ENCODE results near the gene RND3.

RND3 gene

DNA sequence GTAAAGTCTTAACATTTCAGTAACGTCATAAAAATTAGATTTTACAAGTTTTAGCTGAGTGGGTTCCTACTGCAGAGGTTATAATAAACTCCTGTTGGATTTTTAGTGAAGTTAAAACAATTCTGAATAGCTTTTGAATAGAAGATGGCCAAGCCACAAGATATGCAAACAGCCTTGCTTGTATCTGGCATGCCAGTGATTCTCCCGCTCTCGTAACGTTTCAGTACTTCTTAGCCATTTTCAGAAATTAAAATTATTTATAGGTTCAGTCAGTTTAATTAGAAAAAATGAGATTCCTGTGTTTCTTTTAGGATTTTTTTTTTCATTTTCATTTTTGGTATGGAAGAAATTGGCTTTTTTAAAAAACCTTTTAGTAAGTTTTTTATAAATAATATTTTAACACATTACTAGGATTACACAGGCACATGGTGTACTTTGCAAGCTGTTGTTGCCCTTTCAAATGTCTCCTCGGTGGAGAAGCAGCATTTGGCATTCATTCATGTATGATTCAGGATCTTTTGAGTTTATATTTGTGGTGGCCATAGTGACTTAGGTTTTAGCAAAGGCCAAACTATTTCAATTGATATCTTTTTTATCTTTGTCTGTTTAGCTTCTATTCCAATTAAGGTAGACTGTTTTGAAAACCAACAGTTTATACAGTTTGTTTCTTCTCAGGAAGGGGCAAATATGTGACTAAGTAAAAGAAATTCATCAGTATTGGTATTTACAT lies 30.6 kb upstream of the RND3 start:
- TF ChIP-seq, protein P1, sequence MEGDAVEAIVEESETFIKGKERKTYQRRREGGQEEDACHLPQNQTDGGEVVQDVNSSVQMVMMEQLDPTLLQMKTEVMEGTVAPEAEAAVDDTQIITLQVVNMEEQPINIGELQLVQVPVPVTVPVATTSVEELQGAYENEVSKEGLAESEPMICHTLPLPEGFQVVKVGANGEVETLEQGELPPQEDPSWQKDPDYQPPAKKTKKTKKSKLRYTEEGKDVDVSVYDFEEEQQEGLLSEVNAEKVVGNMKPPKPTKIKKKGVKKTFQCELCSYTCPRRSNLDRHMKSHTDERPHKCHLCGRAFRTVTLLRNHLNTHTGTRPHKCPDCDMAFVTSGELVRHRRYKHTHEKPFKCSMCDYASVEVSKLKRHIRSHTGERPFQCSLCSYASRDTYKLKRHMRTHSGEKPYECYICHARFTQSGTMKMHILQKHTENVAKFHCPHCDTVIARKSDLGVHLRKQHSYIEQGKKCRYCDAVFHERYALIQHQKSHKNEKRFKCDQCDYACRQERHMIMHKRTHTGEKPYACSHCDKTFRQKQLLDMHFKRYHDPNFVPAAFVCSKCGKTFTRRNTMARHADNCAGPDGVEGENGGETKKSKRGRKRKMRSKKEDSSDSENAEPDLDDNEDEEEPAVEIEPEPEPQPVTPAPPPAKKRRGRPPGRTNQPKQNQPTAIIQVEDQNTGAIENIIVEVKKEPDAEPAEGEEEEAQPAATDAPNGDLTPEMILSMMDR (IDR thresholded peaks at IDR 0.05; ENCODE audit: low read depth, low read length, missing control alignments): no peak
- DNase-seq (ENCODE audit: extremely low read depth, low read depth): no peak

DNA sequence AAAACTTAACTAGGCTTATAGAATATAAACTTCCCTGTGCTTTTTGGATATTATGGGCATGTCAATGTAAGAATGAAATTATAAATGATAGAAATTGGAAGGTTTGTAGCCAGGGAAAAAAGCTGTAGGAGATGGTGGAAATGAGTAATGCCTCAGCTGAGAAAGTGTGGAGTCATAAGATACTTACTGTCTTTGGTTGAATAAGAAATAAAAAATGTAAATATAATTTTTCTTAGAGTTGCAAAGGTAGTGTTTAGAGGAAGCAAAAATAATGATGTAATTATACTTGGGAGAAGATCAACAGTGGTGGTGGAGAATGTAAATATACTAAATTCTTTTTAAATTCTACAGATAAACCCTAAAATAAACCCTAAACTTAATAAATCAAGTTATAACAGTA lies 26.2 kb upstream of the RND3 start:
- DNase-seq (ENCODE audit: extremely low read depth, low read depth): no peak
- no peak overlapping the region for H3K4me3 ChIP-seq (replicated peaks; ENCODE audit: low read depth, low read length)
- TF ChIP-seq, protein P1 (IDR thresholded peaks at IDR 0.05; ENCODE audit: low read depth, low read length, missing control alignments): no peak

More for the DNA sequence above, 30.6 kb upstream of the RND3 start:
- H3K4me3 ChIP-seq (replicated peaks; ENCODE audit: low read depth, low read length): no peak overlapping the region

DNA sequence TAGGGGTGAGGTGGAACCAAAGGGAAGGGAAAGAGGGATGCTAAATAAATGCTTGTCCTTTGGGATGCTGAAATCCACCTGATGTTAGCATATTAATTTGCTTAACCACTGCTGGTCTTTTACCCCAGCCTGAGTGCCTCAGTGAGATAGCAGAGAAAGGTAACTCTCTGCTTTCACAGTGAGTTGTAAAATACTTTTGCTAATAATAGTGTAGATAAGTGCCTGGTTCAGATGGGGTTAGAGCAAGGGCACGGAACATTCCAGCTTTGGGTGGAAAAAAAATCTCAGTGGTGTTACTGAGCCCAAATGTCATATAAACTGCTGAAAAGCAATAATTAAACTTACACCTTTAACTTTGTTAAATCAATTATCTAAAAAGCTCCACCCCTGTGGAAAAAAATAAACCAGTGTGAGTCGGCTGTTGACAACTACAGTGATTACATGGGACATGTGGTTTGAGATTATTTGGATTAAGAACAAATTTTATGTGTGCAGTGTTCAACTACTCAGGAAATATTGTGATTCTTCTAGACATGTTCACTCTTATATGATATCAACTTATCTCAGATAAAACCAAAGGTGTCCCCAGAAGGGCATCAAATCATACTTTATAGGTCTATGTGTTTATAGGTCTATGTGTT lies 21.1 kb upstream of the RND3 start:
- H3K4me3 ChIP-seq (replicated peaks; ENCODE audit: low read depth, low read length): no peak overlapping the region
- DNase-seq (ENCODE audit: extremely low read depth, low read depth): no peak
- TF ChIP-seq, protein P1 (IDR thresholded peaks at IDR 0.05; ENCODE audit: low read depth, low read length, missing control alignments): no peak

DNA sequence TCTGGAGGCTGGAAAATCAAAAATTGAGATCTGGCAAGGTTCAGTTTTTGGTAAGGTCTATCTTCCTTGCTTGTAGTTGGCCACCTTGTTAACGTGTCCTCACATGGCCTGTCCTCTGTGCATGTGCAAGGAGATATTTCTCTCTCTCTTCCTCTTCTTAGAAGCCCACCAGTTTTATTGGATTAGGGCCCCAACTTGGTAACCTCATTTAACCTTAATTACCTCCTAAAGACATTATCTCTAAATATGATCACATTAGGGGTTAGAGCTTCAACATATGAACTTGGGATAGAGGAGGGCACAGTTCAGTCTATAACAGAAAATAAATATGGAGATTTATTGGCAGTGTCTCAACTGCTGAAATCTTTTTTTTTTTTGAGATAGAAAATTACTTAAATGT lies 19.6 kb upstream of the RND3 start:
- no peak overlapping the region for H3K4me3 ChIP-seq (replicated peaks; ENCODE audit: low read depth, low read length)
- DNase-seq (ENCODE audit: extremely low read depth, low read depth): no peak
- TF ChIP-seq, protein P1 (IDR thresholded peaks at IDR 0.05; ENCODE audit: low read depth, low read length, missing control alignments): no peak

DNA sequence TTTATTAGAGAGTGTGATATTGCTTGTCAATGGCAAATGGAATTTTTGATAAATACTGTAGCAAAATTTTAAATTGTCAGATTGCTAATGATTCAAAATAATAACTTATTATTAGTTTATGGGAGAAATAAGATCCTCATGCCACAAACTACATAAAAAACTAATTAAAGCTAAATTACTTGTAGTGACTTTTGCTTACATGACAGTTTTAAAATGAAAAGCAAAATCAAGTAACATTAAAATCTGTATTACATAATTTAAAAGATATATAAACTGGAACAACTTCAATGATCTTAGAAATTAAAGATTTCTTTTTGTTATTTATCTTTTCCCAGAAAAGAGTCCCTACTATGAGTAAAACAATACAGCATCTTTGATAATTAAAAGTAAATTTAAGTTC lies 17.7 kb upstream of the RND3 start:
- TF ChIP-seq, protein P1 (IDR thresholded peaks at IDR 0.05; ENCODE audit: low read depth, low read length, missing control alignments): no peak
- H3K4me3 ChIP-seq (replicated peaks; ENCODE audit: low read depth, low read length): no peak overlapping the region
- DNase-seq (ENCODE audit: extremely low read depth, low read depth): no peak

- TF ChIP-seq, protein P1 (IDR thresholded peaks at IDR 0.05; ENCODE audit: low read depth, low read length, missing control alignments): no peak
- no peak for DNase-seq (ENCODE audit: extremely low read depth, low read depth)
- no peak overlapping the region for H3K4me3 ChIP-seq (replicated peaks; ENCODE audit: low read depth, low read length)
Measured at GRCh38 chr2:150495993-150496627, 8.6 kb upstream of the RND3 start.
